GM10266 (cell line): ENCODE results near the gene TAGLN.

ENCODE experiments used
- DNase-seq: peaks from one replicate; pipeline ENCODE4 v3.0.0; 2012; ENCODE audit errors: extremely low spot score
- TF ChIP-seq, protein P1 (sequence below): IDR thresholded peaks from 2 replicates; pipeline ENCODE4 v1.5.1; 2012; ENCODE audit warnings: mild to moderate bottlenecking, low read depth; ENCODE audit not compliant: control insufficient read depth, insufficient read depth; ENCODE audit errors: missing control alignments

The TAGLN gene

GRCh38 chr11:117225553-117226170 is 26.5 kb downstream of the TAGLN start:
- TF ChIP-seq, protein P1, sequence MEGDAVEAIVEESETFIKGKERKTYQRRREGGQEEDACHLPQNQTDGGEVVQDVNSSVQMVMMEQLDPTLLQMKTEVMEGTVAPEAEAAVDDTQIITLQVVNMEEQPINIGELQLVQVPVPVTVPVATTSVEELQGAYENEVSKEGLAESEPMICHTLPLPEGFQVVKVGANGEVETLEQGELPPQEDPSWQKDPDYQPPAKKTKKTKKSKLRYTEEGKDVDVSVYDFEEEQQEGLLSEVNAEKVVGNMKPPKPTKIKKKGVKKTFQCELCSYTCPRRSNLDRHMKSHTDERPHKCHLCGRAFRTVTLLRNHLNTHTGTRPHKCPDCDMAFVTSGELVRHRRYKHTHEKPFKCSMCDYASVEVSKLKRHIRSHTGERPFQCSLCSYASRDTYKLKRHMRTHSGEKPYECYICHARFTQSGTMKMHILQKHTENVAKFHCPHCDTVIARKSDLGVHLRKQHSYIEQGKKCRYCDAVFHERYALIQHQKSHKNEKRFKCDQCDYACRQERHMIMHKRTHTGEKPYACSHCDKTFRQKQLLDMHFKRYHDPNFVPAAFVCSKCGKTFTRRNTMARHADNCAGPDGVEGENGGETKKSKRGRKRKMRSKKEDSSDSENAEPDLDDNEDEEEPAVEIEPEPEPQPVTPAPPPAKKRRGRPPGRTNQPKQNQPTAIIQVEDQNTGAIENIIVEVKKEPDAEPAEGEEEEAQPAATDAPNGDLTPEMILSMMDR = no peak
- DNase-seq = no peak

- peak; percentile 80 for DNase-seq
- TF ChIP-seq, protein P1 = peak; percentile 84
Observed at GRCh38 chr11:117226388-117227385, 27.5 kb downstream of the TAGLN start.

GRCh38 chr11:117228091-117228490 is 28.9 kb downstream of the TAGLN start:
- TF ChIP-seq, protein P1 = no peak
- no peak for DNase-seq

DNA sequence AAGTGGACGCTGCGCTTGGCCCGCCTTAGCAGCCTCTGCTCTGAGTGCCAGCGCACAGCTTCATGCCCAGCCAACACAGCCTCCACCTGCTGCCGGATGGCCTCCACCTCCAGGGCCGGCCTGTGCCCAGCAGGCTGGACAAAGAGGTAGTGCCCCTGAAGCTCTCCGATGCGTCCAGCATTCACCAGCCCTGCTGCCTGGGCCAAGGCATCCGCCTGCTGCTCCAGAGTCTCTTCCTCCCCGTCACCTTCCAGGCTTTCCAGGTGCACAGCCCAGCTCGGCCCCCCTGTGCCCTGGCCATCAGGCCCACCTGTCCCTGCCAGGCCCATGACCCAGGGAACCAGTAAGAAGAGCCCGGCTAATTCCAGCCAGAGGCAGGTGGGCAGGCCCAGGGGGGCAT is 30.2 kb downstream of the TAGLN start:
- TF ChIP-seq, protein P1 = no peak
- DNase-seq = no peak

DNA sequence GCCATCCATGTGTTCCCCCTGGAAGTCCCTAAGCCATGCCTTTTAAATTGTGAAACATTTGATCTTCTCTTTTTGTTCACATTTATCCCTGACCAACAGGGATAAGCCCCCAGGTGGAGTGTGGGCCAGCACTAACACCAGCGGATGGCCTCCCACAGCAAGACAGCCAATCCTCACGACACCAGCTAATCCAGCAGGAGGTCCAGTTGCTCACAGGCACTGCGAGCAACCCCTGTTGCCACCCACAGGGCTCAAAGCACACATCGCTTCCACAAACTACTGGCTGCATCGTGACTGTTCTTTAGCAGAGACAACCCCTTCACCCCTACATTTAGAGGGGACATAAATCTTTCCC is 30.7 kb downstream of the TAGLN start:
- DNase-seq = no peak
- TF ChIP-seq, protein P1 = no peak

DNA sequence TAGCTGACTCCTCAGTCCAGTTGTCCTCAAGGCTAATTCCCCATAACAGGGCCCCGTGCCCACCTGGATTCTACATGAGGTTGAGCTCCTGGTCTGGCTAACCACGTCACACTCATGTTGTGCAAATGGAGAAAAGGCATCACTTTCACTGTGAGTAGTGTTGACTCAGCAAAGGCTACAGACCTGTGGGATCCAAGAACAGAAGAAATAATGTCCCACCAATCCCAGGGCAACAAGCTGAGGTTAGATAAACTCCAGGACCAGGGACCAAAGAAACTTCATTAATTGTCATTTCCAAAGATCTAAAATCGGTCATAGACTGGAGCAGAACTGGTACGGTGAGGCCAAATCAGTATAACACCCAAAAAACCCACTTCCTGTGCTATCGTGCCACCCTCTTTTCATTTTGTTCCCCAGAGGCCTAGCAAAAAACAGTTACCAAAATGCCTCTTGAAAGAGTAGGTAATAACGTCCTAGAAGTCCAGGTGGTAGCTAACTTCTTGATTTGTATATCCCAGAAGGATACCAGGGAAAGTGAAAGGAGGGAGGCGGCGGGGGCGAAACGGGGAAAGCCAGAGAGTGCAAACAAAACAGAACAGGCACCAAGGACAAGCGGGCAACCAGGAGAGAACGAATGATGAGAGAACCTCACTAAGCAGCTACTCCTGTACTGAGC is 31.3 kb downstream of the TAGLN start:
- DNase-seq = peak; percentile 46

More for the DNA sequence above, 31.3 kb downstream of the TAGLN start:
- TF ChIP-seq, protein P1 = no peak
